ENCODE measurements around the gene CADPS.

CADPS gene

DNA sequence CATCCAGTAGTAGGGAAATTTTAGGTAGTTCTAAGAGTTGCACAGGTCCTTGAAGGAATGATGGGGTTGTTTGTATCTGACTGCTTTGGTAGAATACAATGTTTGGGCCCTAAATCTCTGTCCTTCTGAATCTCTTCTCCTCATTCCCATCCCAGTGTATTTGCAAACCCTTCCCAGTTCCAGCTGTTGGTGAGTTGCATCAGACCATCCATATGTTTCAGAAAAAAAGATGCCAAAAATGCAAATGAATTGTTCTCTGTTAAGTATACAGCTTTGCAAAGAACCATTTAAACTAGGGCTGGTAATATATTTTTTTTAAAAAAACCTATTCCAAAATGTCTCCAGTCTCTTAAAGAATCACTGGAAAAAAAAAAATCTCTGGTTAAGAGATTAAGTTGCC lies 251.0 kb downstream of the CADPS start:
- no peak for DNase-seq

DNA sequence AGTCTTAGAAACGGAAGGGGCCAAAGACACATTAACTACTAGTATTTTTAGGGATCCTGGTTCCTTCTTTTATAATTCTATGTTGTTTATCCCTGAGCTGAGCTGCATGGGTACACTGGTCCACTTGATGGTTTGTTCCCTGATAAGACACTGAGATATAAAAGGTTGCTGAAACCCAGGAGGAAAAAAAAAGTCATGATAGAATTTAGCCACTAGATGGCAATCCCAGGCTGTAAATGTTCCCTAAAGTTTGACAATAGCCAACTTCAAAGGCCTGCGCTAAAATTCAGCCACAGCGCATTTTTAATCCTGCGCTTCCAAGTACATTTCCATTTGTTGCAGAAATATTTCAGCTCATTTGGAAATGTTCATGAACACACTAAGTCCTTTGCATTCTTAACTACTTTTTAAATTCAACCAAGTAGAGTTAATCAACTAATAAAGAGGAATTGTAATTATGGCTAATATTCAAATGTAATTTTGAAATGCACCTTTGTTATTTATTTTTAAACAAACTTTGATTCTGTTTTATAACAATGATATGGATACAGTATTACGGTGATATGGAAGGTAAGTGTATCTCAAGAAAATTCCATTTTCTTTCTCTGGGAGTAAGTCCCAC lies 252.6 kb downstream of the CADPS start:
- no peak for DNase-seq

DNA sequence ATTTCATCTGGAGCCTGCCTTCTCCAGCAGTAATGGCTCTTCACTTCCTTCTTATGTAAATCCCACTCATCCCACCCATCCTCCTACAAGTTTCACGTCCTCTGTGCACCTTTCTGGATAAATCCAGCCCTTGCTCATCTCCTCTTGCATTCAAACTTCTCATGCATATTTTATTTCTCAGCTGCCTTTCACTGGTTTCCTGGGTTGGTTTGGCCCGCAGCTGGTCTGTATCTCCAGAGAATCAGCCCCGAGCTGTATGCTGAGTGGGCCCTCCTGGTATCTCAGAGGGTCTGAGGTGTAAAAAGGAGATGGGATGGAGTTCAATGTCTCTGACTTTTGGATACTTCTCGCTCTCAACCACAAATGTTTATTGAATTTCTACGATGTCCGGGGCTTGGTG lies 253.3 kb downstream of the CADPS start:
- no peak for DNase-seq

DNA sequence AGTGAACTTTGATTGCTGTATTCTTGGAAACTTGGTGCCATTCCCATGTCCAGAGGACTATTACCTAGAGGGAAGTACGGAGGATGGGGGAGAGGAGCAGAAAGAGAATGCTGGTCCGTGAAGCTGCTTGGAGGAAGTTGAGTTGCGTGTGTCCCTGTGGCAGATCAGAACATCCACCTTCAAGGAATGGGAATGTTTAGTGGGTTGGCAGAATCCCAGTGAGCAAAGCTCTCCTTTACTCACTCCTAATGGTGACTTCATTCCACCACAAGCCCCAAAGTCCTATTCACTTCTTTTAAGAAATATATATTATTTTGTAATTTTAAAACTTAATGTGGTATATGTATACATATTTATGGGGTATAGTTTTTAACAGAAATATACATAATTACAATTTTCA lies 254.0 kb downstream of the CADPS start:
- DNase-seq = no peak

DNA sequence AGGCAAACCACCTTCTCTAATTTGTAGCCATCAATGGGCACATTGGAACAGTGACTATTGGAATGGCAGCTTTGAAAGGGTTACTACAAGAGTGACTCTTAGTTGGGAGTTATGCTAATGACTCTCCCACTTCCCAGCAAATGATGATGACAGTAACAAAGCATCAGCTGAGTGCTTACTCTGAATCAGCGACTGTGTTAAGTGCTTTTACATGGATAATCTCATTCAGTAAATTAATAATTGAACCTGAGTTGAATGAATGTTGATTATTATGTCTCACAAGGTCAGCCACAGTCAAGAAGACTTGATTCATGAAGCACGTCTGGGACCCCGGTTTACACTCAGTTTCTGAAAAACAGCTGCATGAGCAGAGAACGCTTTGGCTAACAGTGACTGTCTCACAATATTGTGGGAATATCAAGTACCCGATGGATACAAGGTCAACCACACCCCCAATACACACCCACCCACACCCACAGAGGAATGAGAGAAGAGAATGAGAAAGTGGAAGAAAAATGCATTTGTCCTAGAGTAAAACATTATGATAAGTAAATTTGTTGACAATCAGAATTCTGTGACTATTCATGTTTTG lies 259.9 kb downstream of the CADPS start:
- no peak for DNase-seq

DNA sequence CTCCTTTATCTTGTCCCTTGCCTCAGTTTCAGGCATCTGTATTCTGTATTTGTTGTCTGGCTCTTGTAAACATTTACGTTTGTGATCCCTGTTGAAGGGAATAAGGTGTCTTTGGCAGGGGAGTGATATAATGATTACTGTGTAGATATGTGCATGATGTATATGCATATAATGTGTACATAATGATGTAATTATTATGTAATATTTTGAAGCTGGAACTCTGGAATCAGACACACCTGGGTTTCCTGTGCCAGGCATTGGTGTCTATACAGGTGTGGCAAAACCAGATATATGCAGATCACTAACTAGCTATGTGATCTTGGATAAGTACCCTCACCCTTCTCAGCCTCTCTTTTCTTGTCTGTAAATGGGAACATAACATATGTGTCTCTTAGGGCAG lies 260.7 kb downstream of the CADPS start:
- DNase-seq = no peak

DNA sequence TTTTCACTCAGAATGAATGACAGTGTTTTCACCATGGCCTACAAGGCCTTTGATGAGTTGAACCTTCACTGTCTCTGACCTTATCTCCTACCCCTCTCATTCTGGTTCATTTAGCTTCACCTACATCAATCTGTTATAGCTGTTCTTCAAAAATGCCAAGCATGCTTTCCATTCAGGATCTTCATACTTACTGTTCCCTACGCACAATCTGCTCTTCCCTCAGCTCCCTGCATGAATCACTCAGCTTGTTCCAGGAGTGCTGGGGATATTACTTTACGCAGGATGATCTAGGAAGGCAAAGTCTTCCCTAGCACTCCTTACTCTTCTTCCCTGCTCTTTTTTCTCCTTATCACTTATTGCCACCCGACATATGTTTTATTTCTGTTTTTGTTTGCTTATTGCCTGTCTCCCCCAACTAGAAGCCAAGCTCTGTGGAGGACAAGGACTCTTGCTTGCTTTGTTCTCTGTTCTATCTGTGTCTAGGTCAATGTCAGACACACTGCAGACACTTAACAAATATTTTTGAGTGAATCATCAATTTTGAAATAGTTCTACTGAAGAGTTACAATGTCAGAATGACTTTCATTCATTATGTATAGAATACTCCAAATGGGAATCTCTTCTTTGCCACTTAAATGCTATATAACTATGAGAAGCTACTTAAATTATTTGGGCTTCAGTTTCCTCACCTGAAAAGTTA lies 263.5 kb downstream of the CADPS start:
- DNase-seq = no peak

DNA sequence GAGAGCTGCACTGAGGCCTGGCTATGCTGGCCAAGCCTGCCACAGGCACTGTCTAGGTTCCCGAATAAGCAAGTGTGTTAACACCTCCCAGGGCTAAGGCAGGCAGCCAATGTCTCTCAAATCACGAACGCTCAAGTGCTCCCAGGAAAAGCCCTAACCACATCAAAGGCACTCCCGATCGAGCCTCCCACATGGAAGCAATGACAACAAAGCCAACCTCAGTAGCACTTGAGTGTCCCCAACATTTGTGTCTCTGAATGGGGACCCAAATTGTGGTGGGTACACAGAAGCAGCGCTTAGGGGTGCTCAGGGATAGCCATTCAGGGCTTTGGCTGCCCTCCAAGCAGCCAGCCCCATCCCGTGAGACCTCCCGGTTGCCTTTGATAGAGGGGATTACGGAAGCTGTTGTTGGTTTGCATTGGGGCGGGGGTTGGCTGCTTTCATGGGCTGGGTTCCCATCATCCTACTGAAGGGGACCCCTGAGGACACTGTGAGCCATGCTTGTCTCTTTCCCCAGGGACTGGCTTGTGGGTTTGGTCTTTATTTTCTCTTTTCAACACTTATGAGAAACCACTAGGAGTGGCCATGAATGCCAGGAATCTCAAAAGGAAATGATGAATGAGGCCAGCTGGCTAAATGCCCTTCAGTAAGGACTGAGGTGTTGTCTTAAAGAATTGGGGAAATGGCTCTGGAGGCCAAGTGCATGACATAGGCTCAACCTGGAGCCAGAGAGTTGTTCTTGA lies 267.8 kb downstream of the CADPS start:
- DNase-seq = no peak

DNA sequence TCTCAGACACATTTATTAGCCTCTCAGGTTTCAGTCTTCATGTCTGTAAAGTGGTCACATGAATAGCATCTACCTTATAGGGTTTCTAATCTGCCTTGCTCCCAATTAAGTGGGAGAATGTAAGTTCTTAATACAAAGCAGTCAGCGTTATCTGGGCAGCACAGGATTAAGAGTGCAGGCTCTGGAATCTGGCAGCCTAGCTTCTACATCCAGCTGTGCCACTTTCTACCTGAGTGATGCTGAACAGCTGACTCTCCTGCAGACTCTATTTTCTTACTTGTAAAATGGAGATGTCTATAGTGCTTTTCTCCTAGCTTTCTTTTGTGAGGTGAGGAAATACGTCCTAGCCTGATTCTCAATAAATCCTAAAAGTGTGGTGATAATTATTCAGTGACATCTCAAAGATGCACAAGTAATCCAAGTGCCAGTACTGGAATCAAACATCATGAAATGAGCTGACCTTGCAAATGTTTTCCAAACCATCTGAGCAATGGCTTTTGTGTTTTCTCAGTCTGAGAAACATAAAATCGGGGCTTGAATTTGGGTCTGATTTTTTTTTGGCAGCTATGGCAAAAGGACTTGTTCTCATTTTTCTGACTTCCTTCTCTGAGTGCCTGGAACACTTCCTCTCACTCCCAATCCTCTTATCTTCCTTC lies 269.7 kb downstream of the CADPS start:
- no peak for DNase-seq

DNA sequence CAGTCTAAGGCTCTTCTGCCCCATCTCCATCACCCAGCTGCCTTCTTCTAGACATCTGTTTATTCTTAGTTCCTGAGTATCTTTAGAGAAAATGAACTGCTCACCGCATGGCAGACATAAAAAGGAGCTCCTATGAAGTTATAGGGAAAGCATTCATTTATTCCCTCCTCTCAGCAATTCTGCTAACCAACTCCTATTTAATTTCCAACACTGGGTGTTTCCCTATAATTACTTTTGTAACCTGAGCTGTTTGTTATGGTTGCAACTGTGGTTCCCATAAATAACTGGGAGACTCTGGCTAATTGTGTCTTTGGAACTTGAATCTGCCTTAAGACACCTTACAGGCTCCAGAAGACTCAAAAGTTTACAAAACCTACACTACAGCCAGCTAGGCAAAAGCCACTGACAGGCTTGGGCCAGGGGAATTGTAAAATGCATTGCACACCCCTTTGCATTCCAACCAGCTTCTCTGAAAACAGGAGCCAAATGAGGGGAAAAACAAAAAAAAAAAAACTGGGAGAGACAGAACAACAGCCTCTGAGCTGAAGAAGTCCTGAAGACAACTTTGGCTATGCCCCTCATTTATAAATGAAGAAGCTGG lies 270.4 kb downstream of the CADPS start:
- DNase-seq = no peak

DNA sequence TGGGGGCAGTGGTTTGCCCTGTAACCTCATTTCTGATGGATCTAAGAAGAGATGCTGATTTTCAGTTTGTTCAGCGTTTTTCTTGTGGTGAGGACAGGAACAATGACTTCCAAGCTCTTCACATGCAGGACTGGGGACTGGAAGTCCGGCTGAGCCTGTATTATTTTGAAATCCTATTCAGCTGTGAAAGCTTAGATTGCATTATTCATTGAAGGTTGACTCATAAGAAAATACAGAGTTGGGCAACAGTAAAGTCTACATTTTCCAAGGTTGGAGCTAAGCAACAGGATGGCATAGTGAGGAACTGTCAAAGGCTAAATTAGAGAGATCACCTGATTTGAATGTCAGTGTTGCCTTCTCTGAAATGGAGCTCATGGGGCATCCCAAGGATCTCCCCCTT lies 270.9 kb downstream of the CADPS start:
- no peak for DNase-seq

DNA sequence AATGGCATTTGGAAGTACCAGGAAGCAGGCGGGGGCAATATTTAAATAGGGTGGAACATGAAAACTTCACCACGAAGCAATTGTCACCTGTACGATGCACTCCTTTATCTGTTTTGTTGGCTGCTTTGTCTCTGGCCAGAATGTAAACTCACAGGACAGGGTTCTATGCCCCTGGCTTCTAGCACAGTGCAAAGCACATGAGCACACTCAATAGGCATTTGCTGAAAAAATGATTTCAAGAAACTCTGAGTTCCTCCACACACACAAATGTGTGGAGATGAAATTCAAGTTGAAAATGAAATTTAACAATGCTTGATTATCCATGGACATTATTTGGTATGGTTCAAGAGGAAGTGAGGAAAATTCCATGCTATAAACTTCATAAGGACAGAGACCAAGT lies 272.2 kb downstream of the CADPS start:
- no peak for DNase-seq

DNA sequence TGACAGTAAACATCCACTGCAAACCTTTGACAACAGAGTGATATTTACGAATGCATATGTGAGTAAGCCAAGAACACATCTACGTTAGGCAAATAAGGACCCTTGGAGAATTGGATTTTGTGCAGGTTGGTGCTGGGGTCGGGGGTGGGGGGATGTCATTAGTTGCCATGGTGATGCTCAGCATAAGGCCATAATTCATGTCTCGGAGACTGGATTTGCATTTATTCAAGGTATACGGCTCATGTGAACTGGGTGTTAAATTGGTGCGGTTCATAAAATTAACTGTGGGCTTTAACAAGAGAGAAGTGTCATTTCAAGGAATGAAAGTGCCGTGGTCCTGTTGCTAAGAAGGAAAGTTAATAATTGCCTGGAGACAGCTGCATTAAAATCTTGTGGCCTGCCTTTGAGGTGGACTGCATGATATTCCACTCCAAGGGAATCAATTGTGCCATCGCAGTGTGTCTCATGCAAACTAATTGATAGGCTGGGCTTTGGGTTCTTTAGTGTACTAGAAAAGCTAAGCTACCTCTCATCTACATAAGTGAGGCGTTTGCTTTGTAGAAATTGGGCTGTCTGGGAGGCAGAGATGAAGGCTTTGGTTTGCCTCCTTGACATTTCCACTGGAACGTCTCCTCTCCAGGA lies 273.0 kb downstream of the CADPS start:
- no peak for DNase-seq

DNA sequence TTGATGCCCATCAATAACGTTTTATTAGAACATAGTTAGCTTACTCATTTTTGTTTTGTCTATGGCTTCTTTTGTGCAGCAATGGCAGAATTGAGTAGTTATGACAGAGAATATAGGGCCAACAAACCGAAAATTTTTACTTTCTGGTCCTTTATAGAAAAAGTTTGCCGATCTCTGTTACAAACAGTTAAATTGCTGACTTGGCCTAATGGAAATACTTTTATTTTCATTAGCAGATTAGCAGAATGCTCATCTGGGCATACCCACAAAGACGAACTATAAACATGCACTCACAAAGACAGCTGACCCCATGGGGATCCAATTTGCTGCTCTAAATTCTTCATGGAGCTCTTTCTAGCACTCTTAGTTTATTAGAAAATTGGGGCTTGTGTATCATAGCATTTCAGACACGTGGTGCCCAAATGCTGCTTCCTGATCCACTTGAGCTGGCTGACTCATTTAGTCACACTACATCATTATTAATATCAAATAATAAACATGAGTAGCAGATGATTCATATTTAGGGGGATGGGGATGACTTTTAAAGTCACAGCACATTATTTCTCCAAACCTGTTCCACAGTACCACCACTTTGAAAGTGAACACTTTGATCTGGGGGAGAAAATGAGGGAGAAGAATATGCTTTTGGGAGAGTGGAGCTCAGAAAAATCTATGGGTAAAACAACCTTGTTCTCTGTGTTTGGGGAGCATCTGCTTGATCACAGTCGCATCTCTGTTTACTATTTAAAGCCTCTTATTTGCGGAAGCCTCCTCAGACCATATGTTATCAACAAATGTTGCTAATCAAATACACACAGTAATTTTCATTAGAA lies 273.8 kb downstream of the CADPS start:
- DNase-seq = no peak

DNA sequence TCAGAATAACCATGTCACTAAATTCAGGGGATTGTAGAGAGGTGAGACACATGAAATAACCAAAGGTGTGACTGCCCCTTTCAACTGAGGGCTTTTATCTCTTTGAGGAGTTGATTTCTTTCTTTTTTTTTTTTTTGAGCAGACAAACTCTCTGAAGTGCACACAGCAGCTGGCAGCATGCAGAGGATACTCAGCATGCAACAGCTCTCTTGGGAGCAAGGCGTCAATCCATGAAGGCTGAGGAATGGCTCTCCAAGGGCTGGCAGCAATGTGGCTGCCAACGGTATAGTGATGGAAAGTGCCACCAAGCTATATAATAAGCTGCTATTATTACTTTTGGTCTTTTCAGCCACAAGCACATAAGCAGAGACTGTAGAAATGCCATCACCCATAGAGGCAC lies 275.2 kb downstream of the CADPS start:
- DNase-seq = no peak

DNA sequence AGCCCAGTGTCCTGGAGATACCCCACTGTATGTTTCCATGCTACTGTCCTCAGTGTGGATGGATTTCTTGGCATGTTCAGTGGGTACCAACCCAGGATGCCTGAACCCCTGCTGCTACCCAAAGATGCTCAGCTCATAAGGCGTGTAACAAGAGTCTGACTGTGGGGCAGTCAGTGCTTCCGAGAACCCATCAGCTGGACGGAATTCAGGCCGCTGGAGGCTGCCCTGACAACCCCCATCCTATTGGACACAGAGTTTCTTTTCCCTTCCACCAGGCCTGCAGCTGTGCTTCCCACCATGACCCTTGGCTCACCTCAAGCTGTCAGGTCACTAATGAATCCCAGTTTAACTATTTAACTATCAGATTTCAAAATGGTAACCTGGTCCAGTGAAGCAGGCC lies 277.7 kb downstream of the CADPS start:
- DNase-seq = no peak

DNA sequence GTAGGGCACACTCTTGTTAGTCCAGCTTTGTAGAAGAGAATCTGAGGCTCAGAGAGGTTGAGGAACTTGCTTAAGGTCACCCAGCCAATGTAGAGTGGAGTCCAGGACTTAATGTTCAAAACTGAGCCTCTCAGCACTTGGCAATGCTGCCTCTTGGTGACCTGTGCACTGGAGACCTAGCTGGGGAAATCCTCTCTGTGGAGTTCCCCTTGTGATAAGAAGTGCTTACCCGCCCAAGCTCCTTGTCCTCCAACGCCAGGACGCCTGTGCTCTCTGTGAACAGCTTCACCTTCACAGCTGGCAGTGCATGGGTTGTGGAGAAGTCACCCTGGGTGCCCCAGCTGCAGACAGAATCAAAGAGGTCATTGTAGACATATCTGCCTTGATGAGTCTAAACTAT lies 282.8 kb downstream of the CADPS start:
- no peak for DNase-seq

DNA sequence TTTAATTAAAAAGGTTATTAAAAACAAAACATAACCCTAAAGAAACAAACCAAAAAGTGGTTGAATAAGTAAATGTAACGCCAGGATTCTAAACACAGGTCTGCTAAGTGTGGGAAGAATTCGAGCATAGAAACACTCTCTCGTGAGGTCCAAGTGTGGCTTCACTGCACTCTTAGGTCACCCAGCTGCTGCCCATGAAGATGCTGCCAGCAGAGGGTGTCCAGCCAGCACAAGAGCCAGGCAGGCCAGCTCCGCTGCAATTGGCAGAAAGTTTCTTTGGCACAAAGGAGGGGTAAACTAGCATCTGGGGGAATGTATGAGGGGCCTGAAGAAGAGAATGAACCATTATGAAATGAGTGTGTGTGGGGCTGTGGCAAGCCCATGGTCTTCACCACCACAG lies 286.1 kb downstream of the CADPS start:
- DNase-seq = no peak

DNA sequence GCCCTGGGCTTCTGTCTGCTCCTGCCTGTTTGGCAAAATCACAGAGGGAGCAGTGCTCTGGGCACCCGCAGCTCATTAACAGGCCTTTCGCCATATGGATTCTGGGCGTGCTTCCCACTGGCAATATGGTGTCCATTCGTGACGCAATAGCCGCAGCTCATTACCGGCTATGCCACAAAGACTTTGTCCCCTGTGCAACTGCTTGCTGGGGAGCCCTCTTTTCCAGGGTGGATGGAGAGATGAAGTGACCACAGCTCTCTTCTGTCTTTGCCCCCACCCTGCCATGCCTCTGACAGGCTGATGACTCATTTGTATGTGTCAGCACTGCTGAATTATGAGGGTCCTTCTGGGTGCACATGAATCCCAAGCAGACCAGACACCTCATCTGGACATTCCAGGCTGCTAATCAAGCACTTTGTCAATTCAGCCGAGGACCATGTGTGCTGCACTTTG lies 287.6 kb downstream of the CADPS start:
- no peak for DNase-seq

DNA sequence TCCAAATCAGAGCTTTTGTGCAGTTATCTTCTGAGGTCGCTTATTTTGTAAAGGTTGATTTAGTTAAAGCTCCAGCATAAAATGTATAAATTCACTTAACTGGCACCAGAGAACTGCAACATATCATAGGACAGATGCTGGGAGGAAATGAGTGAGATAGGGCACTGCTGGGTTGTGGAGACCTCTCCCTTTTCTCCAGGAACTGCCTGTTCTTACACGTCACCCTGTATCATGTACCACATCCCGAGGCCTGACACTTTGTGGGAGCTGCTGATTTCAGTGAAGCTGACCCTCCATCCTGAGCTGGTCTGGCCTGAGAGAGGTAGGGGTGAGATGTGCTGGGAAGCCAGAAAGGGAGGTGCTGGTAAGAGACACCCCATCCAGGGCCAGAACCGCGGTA lies 288.0 kb downstream of the CADPS start:
- DNase-seq = no peak

DNA sequence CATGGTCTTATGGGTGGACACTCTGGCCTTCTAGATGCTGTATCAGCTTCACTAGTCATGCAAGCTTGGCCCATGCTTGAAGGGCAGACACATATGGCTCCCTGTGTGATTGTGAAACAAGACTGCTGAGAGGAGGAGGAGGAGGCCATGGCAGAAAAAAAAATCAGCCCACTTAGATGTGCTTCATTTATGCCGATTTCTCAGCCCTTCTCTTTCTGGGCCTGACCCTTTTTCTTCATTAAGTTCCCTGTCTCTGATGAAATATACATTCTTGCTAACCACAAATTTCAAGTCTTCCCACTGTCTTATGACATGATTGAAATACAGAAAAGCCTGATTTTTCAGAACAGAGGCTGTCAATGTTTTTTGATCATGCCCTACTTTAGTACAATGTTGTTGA lies 288.9 kb downstream of the CADPS start:
- no peak for DNase-seq

DNA sequence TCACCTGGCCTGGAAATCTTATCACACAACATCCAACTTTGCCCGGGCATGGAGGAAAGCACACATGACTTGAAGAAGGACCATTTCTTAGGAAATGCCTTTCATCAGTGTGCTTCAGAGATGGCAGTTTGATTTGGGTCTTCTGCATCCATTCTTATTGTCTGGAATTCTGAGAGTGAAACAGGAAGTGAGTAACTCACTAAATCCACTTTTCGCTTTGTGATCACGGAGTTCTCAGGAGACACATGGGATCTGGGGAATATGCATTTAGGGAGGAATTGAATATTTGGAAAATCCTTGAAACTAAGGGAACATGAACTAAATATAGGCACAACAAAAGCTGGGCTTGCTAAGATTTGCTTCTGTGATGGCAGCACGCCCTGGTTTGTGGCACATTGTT lies 289.4 kb downstream of the CADPS start:
- no peak for DNase-seq

Measured in activated CD4-positive, alpha-beta T cell treated with anti-CD3 and anti-CD28 coated beads, Interleukin-2, amount 50 U/mL, for 1 hour (primary cell).